HCT116 (cell line): Measurements from ENCODE around the gene AVPR1B. TPM values are rescaled to one million over a fixed set of nuclear protein-coding genes. Genes with fewer than 3 reads are reported as not detected.

Source experiments
- ATAC-seq: fragments of 200-7000 bp; cut with Tn5 transposase; 2 replicates; pipeline ENCODE4 v1.9.1; 2020; ENCODE audit warnings: mild to moderate bottlenecking, moderate library complexity
- BruUV-seq: library from RNA; stranded (reverse); fragments of 400-500 nt; replicated peaks from 2 replicates; lab custom pipeline; 2021; lab: Mats Ljungman, UMichigan
- CTCF ChIA-PET: fragments of 300-600 bp; sonication (Branson Sonifier 250); formaldehyde crosslinking; loops from one replicate; lab custom pipeline; 2021; ENCODE audit warnings: antibody characterized with exemption; lab: Charles Lee
- POLR2A ChIA-PET: fragments of 300-600, 350-600 bp; sonication (Branson Sonifier 250); formaldehyde crosslinking; loops from one replicate; lab custom pipeline; 2021; ENCODE audit warnings: antibody characterized with exemption; lab: Charles Lee
- RAD21 ChIA-PET, 2 experiments: fragments of 300-600 bp; sonication (Branson Sonifier 250); formaldehyde crosslinking; loops; one replicate each; lab custom pipeline; 2023; ENCODE audit warnings: low total read pairs in 2 of 2; ENCODE audit not compliant: uncharacterized antibody in 2 of 2, unreplicated experiment in 2 of 2, low non-redundant PET in 1 of 2; lab: Charles Lee
- DNase-seq: peaks from one replicate; pipeline ENCODE4 v3.0.0-alpha.2; 2010; ENCODE audit warnings: low read depth, low spot score
- H2AFZ ChIP-seq: fragments of 200-600 bp; shearing (Covaris generic), sonication (generic); 2 replicates; pipeline ENCODE4 v1.6.1; 2017; ENCODE audit warnings: low read depth, mixed run types, mixed read lengths, antibody characterized with exemption, low read length; ENCODE audit not compliant: poor library complexity, severe bottlenecking
- H3K27ac ChIP-seq: 2 replicates; pipeline ENCODE4 v1.5.1; 2012; ENCODE audit warnings: low read depth, low read length
- H3K27me3 ChIP-seq: fragments of 200-600 bp; sonication (generic); 2 replicates; pipeline ENCODE4 v1.6.1; 2016; ENCODE audit warnings: mixed run types, low read length, mixed read lengths; ENCODE audit not compliant: insufficient read depth
- H3K36me3 ChIP-seq, 2 experiments: fragments of 200-500 bp in 1 of 2; fragments of 200-600 bp in 1 of 2; sonication (Bioruptor generic) in 1 of 2; sonication (generic) in 1 of 2; 2 replicates each; pipeline versions ENCODE4 v1.5.1 to v1.6.1; 2014 to 2016; ENCODE audit warnings: low read length in 2 of 2, inconsistent platforms in 1 of 2, mixed read lengths in 1 of 2, mixed run types in 1 of 2; ENCODE audit not compliant: insufficient read depth in 2 of 2, control insufficient read depth in 1 of 2
- H3K4me1 ChIP-seq, 2 experiments: fragments of 200-600 bp in 1 of 2; sonication (generic) in 1 of 2; 2 replicates each; pipeline versions ENCODE4 v1.5.1 to v1.6.1; 2012 to 2017; ENCODE audit warnings: low read length in 2 of 2, inconsistent platforms in 1 of 2, mild to moderate bottlenecking in 1 of 2, mixed read lengths in 1 of 2, mixed run types in 1 of 2, moderate library complexity in 1 of 2; ENCODE audit not compliant: insufficient read depth in 2 of 2, control insufficient read depth in 1 of 2
- H3K4me2 ChIP-seq: fragments of 200-600 bp; sonication (generic); 2 replicates; pipeline ENCODE4 v1.6.1; 2017; ENCODE audit warnings: mixed run types, low read length, mixed read lengths
- H3K4me3 ChIP-seq, 2 experiments: fragments of 200-600 bp in 1 of 2; sonication (generic) in 1 of 2; replicated peaks in 1 of 2; 2 replicates each; pipeline ENCODE4 v1.5.1; 2011 to 2016; ENCODE audit warnings: low read length in 2 of 2, control low read depth in 1 of 2, low read depth in 1 of 2, mild to moderate bottlenecking in 1 of 2, mixed read lengths in 1 of 2, mixed run types in 1 of 2
- H3K79me2 ChIP-seq: fragments of 200-600 bp; sonication (generic); 2 replicates; pipeline ENCODE4 v1.6.1; 2017; ENCODE audit warnings: mild to moderate bottlenecking, mixed run types, low read length, moderate library complexity, mixed read lengths; ENCODE audit not compliant: insufficient read depth
- H3K9ac ChIP-seq: fragments of 200-600 bp; sonication (generic); 2 replicates; pipeline ENCODE4 v1.6.1; 2016; ENCODE audit warnings: low read length, mixed read lengths
- H3K9me2 ChIP-seq: fragments of 200-600 bp; sonication (generic), shearing (Covaris generic); 2 replicates; pipeline ENCODE4 v1.6.1; 2017; ENCODE audit warnings: mixed run types, mild to moderate bottlenecking, moderate library complexity; ENCODE audit not compliant: insufficient read depth
- H3K9me3 ChIP-seq, 2 experiments: fragments of 200-500 bp in 1 of 2; fragments of 200-600 bp in 1 of 2; sonication (Bioruptor generic) in 1 of 2; sonication (generic) in 1 of 2; 2 replicates each; pipeline ENCODE4 v1.6.1; 2014 to 2017; ENCODE audit warnings: low read length in 2 of 2, mixed read lengths in 2 of 2, inconsistent platforms in 1 of 2, low read depth in 1 of 2, mild to moderate bottlenecking in 1 of 2, mixed run types in 1 of 2, moderate library complexity in 1 of 2; ENCODE audit not compliant: control insufficient read depth in 1 of 2, insufficient read depth in 1 of 2
- H4K20me1 ChIP-seq: fragments of 200-600 bp; sonication (generic), shearing (Covaris generic); 2 replicates; pipeline ENCODE4 v1.6.1; 2017; ENCODE audit warnings: mixed run types, mild to moderate bottlenecking, moderate library complexity; ENCODE audit not compliant: insufficient read depth
- CBX3 ChIP-seq: IDR thresholded peaks from 2 replicates; pipeline ENCODE4 v1.6.1; 2012; ENCODE audit warnings: low read depth
- CEBPB ChIP-seq: IDR thresholded peaks from 2 replicates; pipeline ENCODE4 v1.6.1; 2012; ENCODE audit warnings: low read depth
- EGR1 ChIP-seq: IDR thresholded peaks from 2 replicates; pipeline ENCODE4 v1.6.1; 2012; ENCODE audit warnings: low read depth
- EZH2phosphoT487 ChIP-seq: fragments of 200-600 bp; IDR thresholded peaks from 2 replicates; pipeline ENCODE4 v1.6.1; 2018; ENCODE audit warnings: antibody characterized with exemption, borderline replicate concordance
- FOSL1 ChIP-seq: IDR thresholded peaks from 2 replicates; pipeline ENCODE4 v1.6.1; 2012; ENCODE audit warnings: low read depth
- JUND ChIP-seq: IDR thresholded peaks from 2 replicates; pipeline ENCODE4 v1.6.1; 2012
- POLR2A ChIP-seq: IDR thresholded peaks from 2 replicates; pipeline ENCODE4 v1.7.0; 2011; ENCODE audit warnings: borderline replicate concordance; ENCODE audit not compliant: insufficient read depth, insufficient read length; ENCODE audit errors: extremely low read depth
- SP1 ChIP-seq: IDR thresholded peaks from 2 replicates; pipeline ENCODE4 v1.6.1; 2012; ENCODE audit warnings: low read depth
- intact Hi-C: fragments of 100-400 bp; cut with micrococcal nuclease; formaldehyde crosslinking; loops from 2 replicates; pipeline ENCODE4 v1.10.0; 2022
- total RNA-seq: library from RNA; stranded (reverse); gene quantifications from one replicate; pipeline ENCODE4 v1.2.1, GENCODE V29; 2021; ENCODE audit not compliant: unreplicated experiment
- TF ChIP-seq, protein P1 (sequence below): IDR thresholded peaks from 2 replicates; pipeline ENCODE4 v1.6.1; 2012
- TF ChIP-seq, protein P2 (sequence below): IDR thresholded peaks from 2 replicates; pipeline ENCODE4 v1.6.1; 2011; ENCODE audit warnings: mild to moderate bottlenecking, low read length, moderate library complexity; ENCODE audit not compliant: insufficient replicate concordance; ENCODE audit errors: extremely low read depth

Gene AVPR1B
- total RNA-seq, 1 experiment from 2014 or later: not detected

DNA sequence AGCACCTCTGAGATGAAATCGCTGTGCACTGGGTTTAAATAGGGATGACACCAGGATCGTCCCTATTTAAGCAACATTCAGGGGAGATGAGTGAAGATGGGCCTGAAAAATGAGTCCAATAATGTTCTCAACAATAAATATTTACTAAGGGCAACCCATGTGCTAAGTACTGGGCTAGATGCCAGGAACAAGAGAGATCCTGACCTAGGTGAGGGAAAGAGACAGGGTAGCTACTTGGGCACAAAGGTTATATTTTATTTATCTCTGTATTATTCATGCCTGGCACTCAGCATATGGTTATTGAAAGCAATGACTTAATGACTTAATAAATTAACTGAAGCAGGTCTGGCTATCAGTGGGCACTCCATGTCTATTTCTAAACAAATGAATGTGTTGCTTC lies 27.4 kb upstream of the AVPR1B start:
- no peak overlapping the region for H3K9ac ChIP-seq
- no peak overlapping the region for H2AFZ ChIP-seq
- H3K4me3 ChIP-seq: no peak overlapping the region
- no peaks in the 10 kb centered on the region for H3K79me2 ChIP-seq
- H3K27ac ChIP-seq: no peak overlapping the region
- ATAC-seq: no peak
- peaks cover 20% of the 10 kb centered on the region; the same call in 1 of the 2 replicates for H3K27me3 ChIP-seq
- H3K4me1 ChIP-seq: no peaks in the 10 kb centered on the region
- intact Hi-C loops: no loop called here
- TF ChIP-seq EGR1 (no peak), JUND (no peak), FOSL1 (no peak)
- TF ChIP-seq, protein P1, sequence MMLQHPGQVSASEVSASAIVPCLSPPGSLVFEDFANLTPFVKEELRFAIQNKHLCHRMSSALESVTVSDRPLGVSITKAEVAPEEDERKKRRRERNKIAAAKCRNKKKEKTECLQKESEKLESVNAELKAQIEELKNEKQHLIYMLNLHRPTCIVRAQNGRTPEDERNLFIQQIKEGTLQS: no peak
- H3K36me3 ChIP-seq: no peaks in the 10 kb centered on the region
- no peaks in the 10 kb centered on the region for H3K9me2 ChIP-seq
- no TSS peak for BruUV-seq
- no peak for DNase-seq
- CTCF ChIA-PET: no interaction called here
- no peaks in the 10 kb centered on the region for H4K20me1 ChIP-seq
- RAD21 ChIA-PET: no interaction called here
- no peak overlapping the region for H3K4me2 ChIP-seq
- H3K9me3 ChIP-seq: no peaks in the 10 kb centered on the region
- POLR2A ChIA-PET: no interaction called here

DNA sequence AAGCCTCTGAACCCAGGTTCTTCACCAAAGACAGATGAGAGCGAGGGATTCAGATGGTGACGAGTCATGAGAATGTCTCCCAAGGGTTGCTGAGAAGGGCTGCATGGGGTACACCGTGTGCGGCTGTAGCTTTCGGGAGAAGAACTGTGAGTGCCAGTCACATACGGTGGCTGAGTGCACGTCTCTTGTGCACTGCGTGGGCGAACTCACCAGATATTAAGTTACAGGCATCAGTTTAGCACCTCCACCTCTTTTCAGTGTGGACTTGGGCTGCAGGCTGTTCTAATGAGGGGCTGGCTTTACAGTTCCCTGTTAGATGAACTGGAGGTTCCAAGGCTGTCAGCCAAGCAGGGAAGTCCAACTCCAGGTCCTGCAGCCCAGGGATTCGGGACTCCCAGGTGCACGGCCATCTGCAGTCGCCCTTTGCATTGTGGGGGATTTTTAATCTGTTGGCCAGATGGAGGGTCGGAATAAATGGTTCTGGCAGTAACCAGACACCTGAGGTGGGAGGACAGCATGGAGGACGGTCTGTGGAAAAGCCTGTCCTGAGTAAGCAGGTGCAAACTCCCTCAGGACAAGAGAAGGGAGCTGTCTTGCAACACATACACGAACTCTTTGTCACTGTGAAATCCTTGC lies 26.5 kb upstream of the AVPR1B start:
- Histone ChIP-seq H3K27ac (no peak overlapping the region), H3K36me3 (no peaks in the 10 kb centered on the region), H3K9me2 (no peaks in the 10 kb centered on the region), H3K9ac (no peak overlapping the region), H3K27me3 (peaks cover 20% of the 10 kb centered on the region; the same call in 1 of the 2 replicates), H3K79me2 (no peaks in the 10 kb centered on the region), H3K4me1 (no peaks in the 10 kb centered on the region), H3K4me2 (no peak overlapping the region), H2AFZ (no peak overlapping the region), H4K20me1 (no peaks in the 10 kb centered on the region), H3K9me3 (no peaks in the 10 kb centered on the region), H3K4me3 (no peak overlapping the region)
- CTCF ChIA-PET: no interaction called here
- intact Hi-C loops: no loop called here
- ATAC-seq (no peak), DNase-seq (no peak)
- RAD21 ChIA-PET: no interaction called here
- POLR2A ChIA-PET: no interaction called here
- TF ChIP-seq POLR2A (no peak), CBX3 (no peak), SP1 (no peak), EZH2phosphoT487 (no peak), CEBPB (no peak)
- TF ChIP-seq, protein P2, sequence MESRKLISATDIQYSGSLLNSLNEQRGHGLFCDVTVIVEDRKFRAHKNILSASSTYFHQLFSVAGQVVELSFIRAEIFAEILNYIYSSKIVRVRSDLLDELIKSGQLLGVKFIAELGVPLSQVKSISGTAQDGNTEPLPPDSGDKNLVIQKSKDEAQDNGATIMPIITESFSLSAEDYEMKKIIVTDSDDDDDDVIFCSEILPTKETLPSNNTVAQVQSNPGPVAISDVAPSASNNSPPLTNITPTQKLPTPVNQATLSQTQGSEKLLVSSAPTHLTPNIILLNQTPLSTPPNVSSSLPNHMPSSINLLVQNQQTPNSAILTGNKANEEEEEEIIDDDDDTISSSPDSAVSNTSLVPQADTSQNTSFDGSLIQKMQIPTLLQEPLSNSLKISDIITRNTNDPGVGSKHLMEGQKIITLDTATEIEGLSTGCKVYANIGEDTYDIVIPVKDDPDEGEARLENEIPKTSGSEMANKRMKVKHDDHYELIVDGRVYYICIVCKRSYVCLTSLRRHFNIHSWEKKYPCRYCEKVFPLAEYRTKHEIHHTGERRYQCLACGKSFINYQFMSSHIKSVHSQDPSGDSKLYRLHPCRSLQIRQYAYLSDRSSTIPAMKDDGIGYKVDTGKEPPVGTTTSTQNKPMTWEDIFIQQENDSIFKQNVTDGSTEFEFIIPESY: no peak
- BruUV-seq: no TSS peak
